WTC11 (cell line): ENCODE data around the gene DHX58. TPM values are rescaled to one million over a fixed set of nuclear protein-coding genes. Genes with fewer than 3 reads are reported as not detected.

Experiments
- ATAC-seq: fragments of 200-7000 bp; cut with Tn5 transposase; 2 replicates; pipeline ENCODE4 v1.10.0; 2021; ENCODE audit warnings: mild to moderate bottlenecking, moderate library complexity
- CTCF ChIA-PET: fragments of 300-600 bp; sonication (Branson Sonifier 250); formaldehyde crosslinking; loops from one replicate; lab custom pipeline; 2021; ENCODE audit warnings: antibody characterized with exemption; lab: Charles Lee
- POLR2A ChIA-PET: fragments of 350-600 bp; sonication (Branson Sonifier 250); formaldehyde crosslinking; loops from one replicate; lab custom pipeline; 2021; ENCODE audit warnings: antibody characterized with exemption; lab: Charles Lee
- DNase-seq: peaks from one replicate; pipeline ENCODE4 v3.0.0; 2021; ENCODE audit warnings: low spot score
- H3K27ac Mint-ChIP-seq: 2 replicates; pipeline ENCODE4 v1.8.0; 2021; ENCODE audit warnings: mixed read lengths
- H3K27me3 Mint-ChIP-seq: 2 replicates; pipeline ENCODE4 v1.8.0; 2021; ENCODE audit warnings: low read depth, mild to moderate bottlenecking, moderate library complexity, mixed read lengths
- H3K36me3 Mint-ChIP-seq: 2 replicates; pipeline ENCODE4 v1.8.0; 2021; ENCODE audit warnings: mixed read lengths
- H3K4me1 Mint-ChIP-seq: 2 replicates; pipeline ENCODE4 v1.8.0; 2022; ENCODE audit warnings: mixed read lengths
- H3K4me3 Mint-ChIP-seq: 2 replicates; pipeline ENCODE4 v1.8.0; 2021; ENCODE audit warnings: mild to moderate bottlenecking, moderate library complexity, mixed read lengths
- H3K9me3 Mint-ChIP-seq: 2 replicates; pipeline ENCODE4 v1.8.0; 2021; ENCODE audit warnings: mixed read lengths
- ATF3 ChIP-seq: sonication (generic); formaldehyde crosslinking; conservative IDR thresholded peaks from 2 replicates; pipeline ENCODE4 v1.8.1; 2022; ENCODE audit warnings: mild to moderate bottlenecking, missing genetic modification reagents
- GRHL2 ChIP-seq: fragments of 250-450 bp; sonication (Bioruptor Pico); IDR thresholded peaks from 2 replicates; pipeline ENCODE4 v1.8.0; 2022; ENCODE audit warnings: mild to moderate bottlenecking, moderate library complexity; ENCODE audit not compliant: insufficient replicate concordance, severe bottlenecking
- KAT7 ChIP-seq: sonication (generic); formaldehyde crosslinking; IDR thresholded peaks from 2 replicates; pipeline ENCODE4 v1.8.1; 2023; ENCODE audit warnings: missing genetic modification reagents, mild to moderate bottlenecking, borderline replicate concordance
- MXD4 ChIP-seq: fragments of 250-450 bp; sonication (Bioruptor Pico); IDR thresholded peaks from 2 replicates; pipeline ENCODE4 v1.8.0; 2021; ENCODE audit warnings: mild to moderate bottlenecking, moderate library complexity, borderline replicate concordance
- MYBL2 ChIP-seq: sonication (generic); formaldehyde crosslinking; IDR thresholded peaks from 2 replicates; pipeline ENCODE4 v1.8.1; 2023; ENCODE audit warnings: mild to moderate bottlenecking, moderate library complexity, missing genetic modification reagents
- NFE2L1 ChIP-seq: sonication (generic); formaldehyde crosslinking; IDR thresholded peaks from 2 replicates; pipeline ENCODE4 v1.8.1; 2023; ENCODE audit warnings: missing genetic modification reagents
- SMAD4 ChIP-seq: sonication (generic); formaldehyde crosslinking; IDR thresholded peaks from 2 replicates; pipeline ENCODE4 v1.8.0; 2022; ENCODE audit warnings: mild to moderate bottlenecking, missing genetic modification reagents
- SOX15 ChIP-seq: fragments of 250-450 bp; sonication (Bioruptor Pico); IDR thresholded peaks from 2 replicates; pipeline ENCODE4 v1.9.0; 2021; ENCODE audit warnings: mild to moderate bottlenecking
- TCF7 ChIP-seq: sonication (generic); formaldehyde crosslinking; IDR thresholded peaks from 2 replicates; pipeline ENCODE4 v1.8.0; 2022; ENCODE audit warnings: mild to moderate bottlenecking, low read depth, missing genetic modification reagents, moderate library complexity
- TEAD4 ChIP-seq: sonication (generic); formaldehyde crosslinking; IDR thresholded peaks from 2 replicates; pipeline ENCODE4 v1.8.0; 2022; ENCODE audit warnings: mild to moderate bottlenecking, missing genetic modification reagents
- TP53 ChIP-seq: sonication (generic); formaldehyde crosslinking; IDR thresholded peaks from 2 replicates; pipeline ENCODE4 v1.8.1; 2023; ENCODE audit warnings: mild to moderate bottlenecking, missing genetic modification reagents
- USF1 ChIP-seq: sonication (generic); formaldehyde crosslinking; IDR thresholded peaks from 2 replicates; pipeline ENCODE4 v1.8.0; 2022; ENCODE audit warnings: mild to moderate bottlenecking, missing genetic modification reagents
- ZNF138 ChIP-seq: sonication (generic); formaldehyde crosslinking; conservative IDR thresholded peaks from 2 replicates; pipeline ENCODE4 v1.8.1; 2022; ENCODE audit warnings: mild to moderate bottlenecking, moderate library complexity, missing genetic modification reagents
- ZNF263 ChIP-seq: sonication (generic); formaldehyde crosslinking; IDR thresholded peaks from 2 replicates; pipeline ENCODE4 v1.8.1; 2022; ENCODE audit warnings: low read depth, mild to moderate bottlenecking, moderate library complexity, missing genetic modification reagents
- ZNF512 ChIP-seq: sonication (generic); formaldehyde crosslinking; IDR thresholded peaks from 2 replicates; pipeline ENCODE4 v1.8.1; 2022; ENCODE audit warnings: missing genetic modification reagents, borderline replicate concordance
- total RNA-seq: library from RNA; stranded (reverse); gene quantifications from 3 replicates; pipeline ENCODE4 v1.2.3, GENCODE V29; 2021
- TF ChIP-seq, protein P1 (sequence below): sonication (generic); formaldehyde crosslinking; IDR thresholded peaks from 2 replicates; pipeline ENCODE4 v1.8.0; 2022; ENCODE audit warnings: mild to moderate bottlenecking, missing genetic modification reagents
- TF ChIP-seq, protein P2 (sequence below): sonication (generic); formaldehyde crosslinking; IDR thresholded peaks from 2 replicates; pipeline ENCODE4 v1.8.1; 2022; ENCODE audit warnings: mild to moderate bottlenecking, moderate library complexity, missing genetic modification reagents
- TF ChIP-seq, protein P3 (sequence below): fragments of 250-450 bp; sonication (Bioruptor Pico); conservative IDR thresholded peaks from 2 replicates; pipeline ENCODE4 v1.9.0; 2021; ENCODE audit warnings: mild to moderate bottlenecking
- TF ChIP-seq, protein P4 (sequence below): sonication (generic); formaldehyde crosslinking; IDR thresholded peaks from 2 replicates; pipeline ENCODE4 v1.8.1; 2022; ENCODE audit warnings: low read depth, mild to moderate bottlenecking, moderate library complexity, missing genetic modification reagents, borderline replicate concordance
- TF ChIP-seq, protein P5 (sequence below): sonication (generic); formaldehyde crosslinking; IDR thresholded peaks from 2 replicates; pipeline ENCODE4 v1.8.0; 2022; ENCODE audit warnings: mild to moderate bottlenecking, missing genetic modification reagents

The DHX58 gene
- total RNA-seq, 1 experiment from 2014 or later: 6.3 TPM

- DNase-seq (no peak), ATAC-seq (no peak)
- POLR2A ChIA-PET: no interaction called here
- H3K27me3 Mint-ChIP-seq: peaks cover 9% of the 10 kb centered on the region
- no peaks in the 10 kb centered on the region for H3K9me3 Mint-ChIP-seq
- H3K36me3 Mint-ChIP-seq: no peaks in the 10 kb centered on the region
- CTCF ChIA-PET: interaction anchor here (1.1 to 4.9 kb wide), 3 partner anchors 24 to 46 kb away, joined by 3 to 26 read pairs (median 21); partner anchors contain the start of gene ZNF385C
- no peak overlapping the region for H3K27ac Mint-ChIP-seq
- H3K4me1 Mint-ChIP-seq: peaks cover 46% of the 10 kb centered on the region
- TF ChIP-seq TCF7 (CRISPR knock-in tag) (no peak), SOX15 (CRISPR knock-in tag) (no peak), NFE2L1 (no peak), ATF3 (CRISPR knock-in tag) (no peak), TEAD4 (no peak), TP53 (CRISPR knock-in tag) (no peak), ZNF263 (no peak), SMAD4 (no peak), GRHL2 (CRISPR knock-in tag) (no peak), KAT7 (CRISPR knock-in tag) (no peak), ZNF138 (no peak), MXD4 (CRISPR knock-in tag) (no peak), ZNF512 (CRISPR knock-in tag) (no peak), MYBL2 (no peak), USF1 (CRISPR knock-in tag) (no peak)
- TF ChIP-seq, protein P1, sequence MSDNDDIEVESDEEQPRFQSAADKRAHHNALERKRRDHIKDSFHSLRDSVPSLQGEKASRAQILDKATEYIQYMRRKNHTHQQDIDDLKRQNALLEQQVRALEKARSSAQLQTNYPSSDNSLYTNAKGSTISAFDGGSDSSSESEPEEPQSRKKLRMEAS (CRISPR knock-in tag): no peak
- TF ChIP-seq, protein P2, sequence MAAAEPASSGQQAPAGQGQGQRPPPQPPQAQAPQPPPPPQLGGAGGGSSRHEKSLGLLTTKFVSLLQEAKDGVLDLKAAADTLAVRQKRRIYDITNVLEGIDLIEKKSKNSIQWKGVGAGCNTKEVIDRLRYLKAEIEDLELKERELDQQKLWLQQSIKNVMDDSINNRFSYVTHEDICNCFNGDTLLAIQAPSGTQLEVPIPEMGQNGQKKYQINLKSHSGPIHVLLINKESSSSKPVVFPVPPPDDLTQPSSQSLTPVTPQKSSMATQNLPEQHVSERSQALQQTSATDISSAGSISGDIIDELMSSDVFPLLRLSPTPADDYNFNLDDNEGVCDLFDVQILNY: no peak
- TF ChIP-seq, protein P3, sequence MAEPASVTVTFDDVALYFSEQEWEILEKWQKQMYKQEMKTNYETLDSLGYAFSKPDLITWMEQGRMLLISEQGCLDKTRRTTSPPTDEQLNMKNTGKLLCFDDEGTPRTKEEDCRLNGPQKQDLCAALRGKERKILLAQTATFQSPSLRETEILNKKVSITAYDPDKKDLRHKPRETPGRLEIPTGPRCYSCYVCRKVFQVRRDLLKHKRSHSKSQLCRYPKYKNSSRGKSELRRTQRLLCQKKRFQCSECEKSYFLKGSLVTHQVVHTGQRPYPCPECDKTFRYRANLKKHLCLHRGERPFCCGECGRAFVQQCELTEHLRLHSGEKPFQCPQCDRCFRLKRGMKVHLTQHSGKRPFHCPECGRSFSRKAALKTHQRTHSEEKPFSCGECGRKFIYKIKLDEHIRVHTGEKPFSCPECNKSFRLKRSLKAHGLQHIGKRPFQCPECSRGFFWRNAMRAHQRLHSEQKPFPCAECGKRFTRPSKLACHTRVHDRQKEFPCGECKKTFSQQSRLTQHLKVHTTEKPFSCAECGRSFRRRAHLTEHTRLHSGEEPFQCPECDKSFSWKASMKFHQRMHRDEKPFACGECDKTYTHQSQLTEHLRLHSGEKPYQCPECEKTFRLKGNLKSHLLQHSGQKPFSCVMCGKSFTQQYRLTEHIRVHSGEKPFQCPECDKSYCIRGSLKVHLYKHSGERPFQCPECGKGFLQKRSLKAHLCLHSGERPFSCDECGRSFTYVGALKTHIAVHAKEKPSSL (CRISPR knock-in tag): no peak
- TF ChIP-seq, protein P4, sequence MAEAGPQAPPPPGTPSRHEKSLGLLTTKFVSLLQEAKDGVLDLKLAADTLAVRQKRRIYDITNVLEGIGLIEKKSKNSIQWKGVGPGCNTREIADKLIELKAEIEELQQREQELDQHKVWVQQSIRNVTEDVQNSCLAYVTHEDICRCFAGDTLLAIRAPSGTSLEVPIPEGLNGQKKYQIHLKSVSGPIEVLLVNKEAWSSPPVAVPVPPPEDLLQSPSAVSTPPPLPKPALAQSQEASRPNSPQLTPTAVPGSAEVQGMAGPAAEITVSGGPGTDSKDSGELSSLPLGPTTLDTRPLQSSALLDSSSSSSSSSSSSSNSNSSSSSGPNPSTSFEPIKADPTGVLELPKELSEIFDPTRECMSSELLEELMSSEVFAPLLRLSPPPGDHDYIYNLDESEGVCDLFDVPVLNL: no peak
- TF ChIP-seq, protein P5, sequence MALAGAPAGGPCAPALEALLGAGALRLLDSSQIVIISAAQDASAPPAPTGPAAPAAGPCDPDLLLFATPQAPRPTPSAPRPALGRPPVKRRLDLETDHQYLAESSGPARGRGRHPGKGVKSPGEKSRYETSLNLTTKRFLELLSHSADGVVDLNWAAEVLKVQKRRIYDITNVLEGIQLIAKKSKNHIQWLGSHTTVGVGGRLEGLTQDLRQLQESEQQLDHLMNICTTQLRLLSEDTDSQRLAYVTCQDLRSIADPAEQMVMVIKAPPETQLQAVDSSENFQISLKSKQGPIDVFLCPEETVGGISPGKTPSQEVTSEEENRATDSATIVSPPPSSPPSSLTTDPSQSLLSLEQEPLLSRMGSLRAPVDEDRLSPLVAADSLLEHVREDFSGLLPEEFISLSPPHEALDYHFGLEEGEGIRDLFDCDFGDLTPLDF: no peak
- no peak overlapping the region for H3K4me3 Mint-ChIP-seq
These were observed 60.1 kb downstream of the DHX58 start for GRCh38 chr17:42052346-42052877.
